SU-DHL-6 (cell line): ENCODE measurements around the gene FURIN.

Source experiments
- CTCF ChIP-seq: fragments of 200-600 bp; sonication (generic); IDR thresholded peaks from one replicate; pipeline ENCODE4 v1.5.1; 2017; ENCODE audit warnings: antibody characterized with exemption, mild to moderate bottlenecking, low read length, moderate library complexity; ENCODE audit not compliant: insufficient read depth, poor library complexity, severe bottlenecking
- EZH2phosphoT487 ChIP-seq: fragments of 200-600 bp; sonication (generic), shearing (Covaris generic); conservative IDR thresholded peaks from 2 replicates; pipeline ENCODE4 v1.6.1; 2018; ENCODE audit warnings: mild to moderate bottlenecking, antibody characterized with exemption, low read length, moderate library complexity, mixed read lengths

DNA sequence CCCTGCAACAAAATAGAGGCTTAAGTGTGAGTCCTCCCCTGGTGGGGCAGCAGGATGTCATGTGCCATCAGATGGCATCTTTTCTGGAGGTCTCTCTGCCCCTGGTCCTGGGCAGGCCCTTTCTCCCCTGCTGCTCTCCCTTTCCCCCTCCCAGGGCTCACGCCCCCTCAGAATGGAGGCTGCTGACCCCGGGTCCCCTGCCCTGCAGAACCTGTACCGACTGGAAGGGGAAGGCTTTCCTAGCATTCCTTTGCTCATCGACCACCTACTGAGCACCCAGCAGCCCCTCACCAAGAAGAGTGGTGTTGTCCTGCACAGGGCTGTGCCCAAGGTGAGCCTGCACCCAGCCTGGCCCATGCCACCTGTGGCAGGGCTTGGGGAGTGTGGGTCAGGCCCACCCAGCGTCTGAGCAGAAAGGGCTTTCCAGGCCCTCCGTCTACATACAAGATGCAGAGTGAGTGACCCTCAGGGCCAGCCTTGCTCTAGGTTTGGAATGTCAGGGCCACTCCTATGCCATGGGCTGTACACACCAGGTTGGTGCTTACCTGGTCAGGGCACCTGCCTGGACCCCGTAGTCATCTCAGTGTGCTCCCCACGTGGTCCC is 23.1 kb downstream of the FURIN start:
- TF ChIP-seq CTCF (no peak), EZH2phosphoT487 (no peak)
